ENCODE data around the gene GNA12.
A peak's percentile ranks its signal among the peaks of the same experiment; 100 is the strongest.

The GNA12 gene

GRCh38 chr7:2851497-2851896, 7.4 kb upstream of the GNA12 start:
- no peak for TF ChIP-seq CTCF (IDR thresholded peaks at IDR 0.05; ENCODE audit: insufficient read depth, low read depth, low read length, missing control alignments)
- no peak for DNase-seq (ENCODE audit: low read depth)

GRCh38 chr7:2849941-2850766, 6.0 kb upstream of the GNA12 start:
- no peak overlapping the region for H3K4me3 ChIP-seq (ENCODE audit: low read length)
- TF ChIP-seq CTCF (IDR thresholded peaks at IDR 0.05; ENCODE audit: insufficient read depth, low read depth, low read length, missing control alignments), result no peak
- DNase-seq (ENCODE audit: low read depth), result no peak

More at GRCh38 chr7:2851497-2851896, 7.4 kb upstream of the GNA12 start:
- no peak overlapping the region for H3K4me3 ChIP-seq (ENCODE audit: low read length)

DNA sequence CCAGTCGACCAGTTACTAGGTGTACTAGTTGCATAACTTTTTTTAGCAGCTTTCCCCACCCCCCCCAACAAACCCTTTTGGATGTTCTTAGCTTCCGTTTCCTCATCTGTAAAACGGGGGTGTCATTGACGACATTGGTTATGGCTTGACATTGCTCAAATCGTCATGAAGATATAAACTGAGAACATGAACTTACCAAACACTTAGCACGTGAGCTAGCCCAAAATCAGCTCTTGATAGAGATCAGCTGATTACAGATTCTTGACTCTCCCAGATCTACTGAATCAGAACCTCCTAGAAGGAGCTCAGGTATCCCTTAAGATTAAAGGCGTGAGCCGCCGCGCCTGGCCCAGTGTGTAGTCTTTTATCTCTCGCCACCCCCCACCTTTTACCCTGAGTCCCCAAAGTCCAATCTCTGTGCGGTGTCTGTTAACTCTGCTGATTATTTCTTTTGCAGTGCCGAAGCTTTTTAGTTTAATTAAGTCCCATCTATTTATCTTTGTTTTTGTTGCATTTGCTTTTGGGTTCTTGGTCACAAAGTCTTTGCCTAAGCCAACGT, 1.0 kb upstream of the GNA12 start:
- no peak for TF ChIP-seq CTCF (IDR thresholded peaks at IDR 0.05; ENCODE audit: insufficient read depth, low read depth, low read length, missing control alignments)
- DNase-seq (ENCODE audit: low read depth), result no peak
- H3K4me3 ChIP-seq (ENCODE audit: low read length), result peak overlapping the region; percentile 43

DNA sequence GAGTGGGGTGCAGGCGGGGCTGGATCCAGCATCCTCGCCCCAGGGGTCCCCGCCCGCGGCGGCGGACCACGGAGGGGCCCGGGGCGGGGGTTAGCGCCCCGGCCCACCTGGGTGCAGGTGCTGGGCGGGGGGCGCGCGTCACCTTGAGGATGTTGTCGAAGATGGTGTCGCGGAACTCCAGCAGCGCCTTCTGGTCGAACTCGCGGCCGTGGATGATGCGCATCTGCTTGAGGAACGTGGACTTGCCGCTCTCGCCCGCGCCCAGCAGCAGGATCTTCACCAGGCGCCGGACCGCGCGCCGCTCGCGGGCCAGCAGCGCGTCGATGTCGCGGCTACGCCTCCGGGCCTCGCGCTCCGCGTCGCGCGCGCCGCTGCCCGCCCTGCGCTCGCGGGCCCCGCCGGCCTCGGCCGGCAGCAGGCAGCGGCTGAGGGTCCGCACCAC, 376 bp downstream of the GNA12 start:
- DNase-seq (ENCODE audit: low read depth), result peak; percentile 30
- TF ChIP-seq CTCF (IDR thresholded peaks at IDR 0.05; ENCODE audit: insufficient read depth, low read depth, low read length, missing control alignments), result no peak
- peak overlapping the region; percentile 55 for H3K4me3 ChIP-seq (ENCODE audit: low read length)

GRCh38 chr7:2843191-2843685, 870 bp downstream of the GNA12 start:
- TF ChIP-seq CTCF (IDR thresholded peaks at IDR 0.05; ENCODE audit: insufficient read depth, low read depth, low read length, missing control alignments), result no peak
- H3K4me3 ChIP-seq (ENCODE audit: low read length), result peak overlapping the region; percentile 55
- DNase-seq (ENCODE audit: low read depth), result no peak

DNA sequence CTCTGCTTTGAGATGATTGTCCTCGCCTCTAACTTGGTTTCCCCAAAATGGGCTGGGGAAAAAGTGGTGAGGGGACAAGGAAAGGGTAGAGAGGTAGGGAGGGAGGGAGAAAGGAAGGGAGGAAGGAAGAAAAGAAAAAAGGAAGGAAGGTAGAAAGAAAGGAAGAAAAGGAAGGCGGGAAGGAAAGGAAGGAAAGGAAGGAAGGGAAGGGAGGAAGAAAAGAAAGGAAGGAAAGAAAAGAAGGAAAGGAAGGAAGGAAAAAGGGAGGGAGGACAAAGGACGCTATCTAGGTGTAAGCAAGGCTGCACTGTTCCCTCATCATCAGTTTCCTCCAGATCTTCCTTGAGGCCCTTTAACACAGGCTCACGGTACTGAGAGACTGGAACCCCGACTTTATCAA, 2.2 kb downstream of the GNA12 start:
- H3K4me3 ChIP-seq (ENCODE audit: low read length), result no peak overlapping the region
- no peak for DNase-seq (ENCODE audit: low read depth)
- no peak for TF ChIP-seq CTCF (IDR thresholded peaks at IDR 0.05; ENCODE audit: insufficient read depth, low read depth, low read length, missing control alignments)

All from epithelial cell of esophagus (primary cell).